NCI-H345 treated with DMSO at 0.1 percent for 48 hours (cell line): ENCODE results near the gene GNG7.
"Not testable (repeated sequence)": the region's sequence is repeated elsewhere in the genome, so short reads cannot be mapped to it uniquely, and the experiment has no call there.

Experiments
- DNase-seq: peaks from one replicate; lab custom pipeline; 2025; ENCODE audit not compliant: unreplicated experiment; lab: John Stamatoyannopoulos, UW

The GNG7 gene

GRCh38 chr19:2625434-2625833 is 77.1 kb downstream of the GNG7 start:
- no peak for DNase-seq

- DNase-seq: no peak
Measured at GRCh38 chr19:2624537-2625091, 77.9 kb downstream of the GNG7 start.

GRCh38 chr19:2623798-2624197 is 78.7 kb downstream of the GNG7 start:
- no peak for DNase-seq

GRCh38 chr19:2622371-2622961 is 80.0 kb downstream of the GNG7 start:
- DNase-seq: not testable (repeated sequence)

GRCh38 chr19:2619076-2619475 is 83.4 kb downstream of the GNG7 start:
- DNase-seq: no peak

- no peak for DNase-seq
Measured at GRCh38 chr19:2618611-2619010, 83.9 kb downstream of the GNG7 start.

- no peak for DNase-seq
Measured at GRCh38 chr19:2617393-2618165, 84.9 kb downstream of the GNG7 start.

- DNase-seq: no peak
Measured at GRCh38 chr19:2616741-2617392, 85.6 kb downstream of the GNG7 start.

GRCh38 chr19:2615782-2616181 is 86.7 kb downstream of the GNG7 start:
- no peak for DNase-seq

- no peak for DNase-seq
Measured at GRCh38 chr19:2613507-2614295, 88.8 kb downstream of the GNG7 start.

- DNase-seq: no peak
Measured at GRCh38 chr19:2612619-2613249, 89.8 kb downstream of the GNG7 start.

GRCh38 chr19:2611483-2612464 is 90.7 kb downstream of the GNG7 start:
- no peak for DNase-seq

GRCh38 chr19:2610637-2611482 is 91.6 kb downstream of the GNG7 start:
- peak; percentile 75 for DNase-seq

- no peak for DNase-seq
Measured at GRCh38 chr19:2609389-2610116, 92.9 kb downstream of the GNG7 start.

GRCh38 chr19:2609034-2609388 is 93.5 kb downstream of the GNG7 start:
- not testable (repeated sequence) for DNase-seq

GRCh38 chr19:2608602-2608922 is 93.9 kb downstream of the GNG7 start:
- DNase-seq: no peak

GRCh38 chr19:2607712-2608601 is 94.5 kb downstream of the GNG7 start:
- DNase-seq: no peak
